ENCODE results near the gene SLC5A4.
"Not testable (repeated sequence)": the region's sequence is repeated elsewhere in the genome, so short reads cannot be mapped to it uniquely, and the experiment has no call there.

SLC5A4 gene

DNA sequence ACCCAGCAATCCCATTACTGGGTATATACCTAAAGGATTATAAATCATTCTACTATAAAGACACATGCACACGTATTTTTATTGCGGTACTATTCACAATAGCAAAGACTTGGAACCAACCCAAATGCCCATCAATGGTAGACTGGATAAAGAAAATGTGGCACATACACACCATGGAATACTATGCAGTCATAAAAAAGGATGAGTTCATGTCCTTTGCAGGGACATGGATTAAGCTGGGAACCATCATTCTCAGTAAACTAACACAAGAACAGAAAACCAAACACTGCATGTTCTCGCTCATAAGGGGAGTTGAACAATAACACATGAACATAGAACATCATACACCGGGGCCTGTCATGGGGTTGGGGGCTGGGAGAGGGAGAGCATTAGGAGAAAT is 8.5 kb upstream of the SLC5A4 start:
- not testable (repeated sequence) for H3K4me3 ChIP-seq (ENCODE audit: insufficient read depth, low read depth, low read length, poor library complexity, severe bottlenecking); H3K9me3 ChIP-seq (ENCODE audit: control insufficient read depth, low read length); H3K27ac ChIP-seq (ENCODE audit: insufficient read depth, low read length, poor library complexity, severe bottlenecking); DNase-seq; H3K36me3 ChIP-seq (ENCODE audit: control insufficient read depth, insufficient read depth, low read length); H3K27me3 ChIP-seq (replicated peaks; ENCODE audit: control insufficient read depth, insufficient read depth, low read length, poor library complexity, severe bottlenecking); H3K4me1 ChIP-seq (ENCODE audit: control insufficient read depth, insufficient read depth, low read length, poor library complexity, severe bottlenecking)

DNA sequence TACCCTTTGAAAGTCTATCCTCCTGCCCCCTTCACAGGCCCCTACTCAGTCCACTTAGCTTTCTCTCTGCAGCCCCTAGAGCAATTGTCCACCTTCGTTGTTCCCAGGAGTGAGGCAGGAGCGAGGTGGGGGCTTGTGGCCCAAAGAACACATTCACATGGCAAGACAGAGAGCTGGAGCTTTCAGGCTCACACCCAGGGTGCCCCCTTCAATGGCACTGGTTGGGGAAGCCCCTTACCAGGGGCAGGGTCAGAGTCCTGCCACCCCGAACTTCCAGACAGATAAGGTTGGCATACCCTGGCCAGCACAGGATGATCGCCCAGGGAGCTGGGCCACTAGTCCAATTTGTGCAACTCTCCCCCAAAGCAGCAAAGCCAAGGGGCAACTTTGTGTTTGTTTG is 6.2 kb upstream of the SLC5A4 start:
- Histone ChIP-seq H3K9me3 (ENCODE audit: control insufficient read depth, low read length) (no peaks in the 10 kb centered on the region), H3K27me3 (replicated peaks; ENCODE audit: control insufficient read depth, insufficient read depth, low read length, poor library complexity, severe bottlenecking) (no peaks in the 10 kb centered on the region), H3K4me1 (ENCODE audit: control insufficient read depth, insufficient read depth, low read length, poor library complexity, severe bottlenecking) (no peaks in the 10 kb centered on the region), H3K27ac (ENCODE audit: insufficient read depth, low read length, poor library complexity, severe bottlenecking) (no peak overlapping the region), H3K4me3 (ENCODE audit: insufficient read depth, low read depth, low read length, poor library complexity, severe bottlenecking) (no peak overlapping the region), H3K36me3 (ENCODE audit: control insufficient read depth, insufficient read depth, low read length) (no peaks in the 10 kb centered on the region)
- no peak for DNase-seq

DNA sequence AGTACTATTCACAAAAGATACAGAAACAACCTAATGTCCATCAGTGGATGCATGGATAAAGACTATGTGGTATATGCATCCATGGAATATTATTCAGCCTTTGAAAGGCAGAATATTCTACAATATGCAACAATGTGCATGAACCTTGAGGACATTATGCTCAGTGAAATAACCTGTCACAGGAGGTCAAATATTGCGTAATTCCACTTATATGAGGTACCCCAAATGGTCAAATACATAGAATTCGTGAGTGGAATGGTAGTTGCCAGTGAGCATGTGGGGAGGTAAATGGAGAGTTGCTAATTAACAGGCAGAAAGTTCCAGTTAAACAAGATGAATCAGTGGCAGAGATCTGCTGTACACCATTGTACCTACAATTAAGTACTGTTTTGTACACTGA is 3.6 kb upstream of the SLC5A4 start:
- Histone ChIP-seq H3K27ac (ENCODE audit: insufficient read depth, low read length, poor library complexity, severe bottlenecking) (no peak overlapping the region), H3K9me3 (ENCODE audit: control insufficient read depth, low read length) (no peaks in the 10 kb centered on the region), H3K36me3 (ENCODE audit: control insufficient read depth, insufficient read depth, low read length) (no peaks in the 10 kb centered on the region), H3K4me1 (ENCODE audit: control insufficient read depth, insufficient read depth, low read length, poor library complexity, severe bottlenecking) (no peaks in the 10 kb centered on the region), H3K4me3 (ENCODE audit: insufficient read depth, low read depth, low read length, poor library complexity, severe bottlenecking) (no peak overlapping the region), H3K27me3 (replicated peaks; ENCODE audit: control insufficient read depth, insufficient read depth, low read length, poor library complexity, severe bottlenecking) (no peaks in the 10 kb centered on the region)
- DNase-seq: no peak

DNA sequence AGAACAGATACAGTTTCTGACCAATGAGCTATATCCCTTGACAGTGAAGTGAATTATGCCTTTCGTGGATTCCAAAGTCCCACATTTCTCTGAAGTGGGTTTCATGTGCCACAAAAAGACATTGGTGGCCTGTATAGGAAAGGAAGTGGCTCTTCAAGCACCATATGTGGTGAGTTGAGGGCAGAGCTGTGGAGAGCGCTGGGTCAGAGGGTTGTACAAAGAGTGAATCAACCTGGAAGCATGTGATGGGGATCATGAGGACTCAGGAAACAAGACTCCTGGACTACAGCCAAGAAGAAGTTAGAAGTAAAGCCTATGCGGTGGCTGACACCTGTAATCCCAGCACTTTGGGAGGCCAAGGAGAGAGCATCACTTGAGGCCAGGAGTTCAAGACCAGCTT is 579 bp upstream of the SLC5A4 start:
- DNase-seq: no peak
- H3K4me3 ChIP-seq (ENCODE audit: insufficient read depth, low read depth, low read length, poor library complexity, severe bottlenecking): no peak overlapping the region
- H3K4me1 ChIP-seq (ENCODE audit: control insufficient read depth, insufficient read depth, low read length, poor library complexity, severe bottlenecking): no peaks in the 10 kb centered on the region
- no peaks in the 10 kb centered on the region for H3K36me3 ChIP-seq (ENCODE audit: control insufficient read depth, insufficient read depth, low read length)
- no peaks in the 10 kb centered on the region for H3K9me3 ChIP-seq (ENCODE audit: control insufficient read depth, low read length)
- no peaks in the 10 kb centered on the region for H3K27me3 ChIP-seq (replicated peaks; ENCODE audit: control insufficient read depth, insufficient read depth, low read length, poor library complexity, severe bottlenecking)
- no peak overlapping the region for H3K27ac ChIP-seq (ENCODE audit: insufficient read depth, low read length, poor library complexity, severe bottlenecking)

- no peak for DNase-seq
- no peaks in the 10 kb centered on the region for H3K9me3 ChIP-seq (ENCODE audit: control insufficient read depth, low read length)
- H3K4me3 ChIP-seq (ENCODE audit: insufficient read depth, low read depth, low read length, poor library complexity, severe bottlenecking): no peak overlapping the region
- H3K4me1 ChIP-seq (ENCODE audit: control insufficient read depth, insufficient read depth, low read length, poor library complexity, severe bottlenecking): no peaks in the 10 kb centered on the region
- H3K27ac ChIP-seq (ENCODE audit: insufficient read depth, low read length, poor library complexity, severe bottlenecking): no peak overlapping the region
- H3K27me3 ChIP-seq (replicated peaks; ENCODE audit: control insufficient read depth, insufficient read depth, low read length, poor library complexity, severe bottlenecking): no peaks in the 10 kb centered on the region
- no peaks in the 10 kb centered on the region for H3K36me3 ChIP-seq (ENCODE audit: control insufficient read depth, insufficient read depth, low read length)
Measured at GRCh38 chr22:32249231-32249630, 5.9 kb downstream of the SLC5A4 start.

- DNase-seq: no peak
Measured at GRCh38 chr22:32248276-32248675, 6.9 kb downstream of the SLC5A4 start.

DNA sequence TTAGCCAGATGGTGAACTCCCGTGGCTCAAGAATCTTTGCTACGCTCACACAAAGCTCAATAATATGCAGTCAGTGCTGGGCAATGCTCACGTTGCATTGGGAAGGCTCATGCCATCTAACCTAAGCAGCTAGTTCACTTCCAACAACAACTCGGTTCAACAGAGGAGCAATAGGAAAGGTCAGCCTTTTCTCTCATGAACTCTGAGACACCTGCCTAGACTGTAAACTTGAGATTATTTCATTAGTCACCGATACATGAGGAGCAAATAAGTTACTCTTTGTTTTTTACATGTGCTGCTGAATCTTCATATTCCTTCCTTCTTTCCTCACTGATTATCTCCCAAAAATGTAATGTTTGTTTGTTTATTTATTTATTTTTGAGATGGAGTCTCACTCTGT is 9.0 kb downstream of the SLC5A4 start:
- Histone ChIP-seq H3K27me3 (replicated peaks; ENCODE audit: control insufficient read depth, insufficient read depth, low read length, poor library complexity, severe bottlenecking) (no peaks in the 10 kb centered on the region), H3K4me1 (ENCODE audit: control insufficient read depth, insufficient read depth, low read length, poor library complexity, severe bottlenecking) (no peaks in the 10 kb centered on the region), H3K36me3 (ENCODE audit: control insufficient read depth, insufficient read depth, low read length) (no peaks in the 10 kb centered on the region), H3K27ac (ENCODE audit: insufficient read depth, low read length, poor library complexity, severe bottlenecking) (no peak overlapping the region), H3K9me3 (ENCODE audit: control insufficient read depth, low read length) (no peaks in the 10 kb centered on the region), H3K4me3 (ENCODE audit: insufficient read depth, low read depth, low read length, poor library complexity, severe bottlenecking) (no peak overlapping the region)
- DNase-seq: no peak

More at GRCh38 chr22:32248276-32248675, 6.9 kb downstream of the SLC5A4 start:
- Histone ChIP-seq H3K27me3 (replicated peaks; ENCODE audit: control insufficient read depth, insufficient read depth, low read length, poor library complexity, severe bottlenecking) (no peaks in the 10 kb centered on the region), H3K9me3 (ENCODE audit: control insufficient read depth, low read length) (no peaks in the 10 kb centered on the region), H3K27ac (ENCODE audit: insufficient read depth, low read length, poor library complexity, severe bottlenecking) (no peak overlapping the region), H3K4me3 (ENCODE audit: insufficient read depth, low read depth, low read length, poor library complexity, severe bottlenecking) (no peak overlapping the region), H3K4me1 (ENCODE audit: control insufficient read depth, insufficient read depth, low read length, poor library complexity, severe bottlenecking) (no peaks in the 10 kb centered on the region), H3K36me3 (ENCODE audit: control insufficient read depth, insufficient read depth, low read length) (no peaks in the 10 kb centered on the region)

- no peaks in the 10 kb centered on the region for H3K36me3 ChIP-seq (ENCODE audit: control insufficient read depth, insufficient read depth, low read length)
- no peaks in the 10 kb centered on the region for H3K27me3 ChIP-seq (replicated peaks; ENCODE audit: control insufficient read depth, insufficient read depth, low read length, poor library complexity, severe bottlenecking)
- H3K4me3 ChIP-seq (ENCODE audit: insufficient read depth, low read depth, low read length, poor library complexity, severe bottlenecking): no peak overlapping the region
- no peaks in the 10 kb centered on the region for H3K9me3 ChIP-seq (ENCODE audit: control insufficient read depth, low read length)
- no peaks in the 10 kb centered on the region for H3K4me1 ChIP-seq (ENCODE audit: control insufficient read depth, insufficient read depth, low read length, poor library complexity, severe bottlenecking)
- H3K27ac ChIP-seq (ENCODE audit: insufficient read depth, low read length, poor library complexity, severe bottlenecking): no peak overlapping the region
- DNase-seq: no peak
Measured at GRCh38 chr22:32245042-32245441, 10.1 kb downstream of the SLC5A4 start.

DNA sequence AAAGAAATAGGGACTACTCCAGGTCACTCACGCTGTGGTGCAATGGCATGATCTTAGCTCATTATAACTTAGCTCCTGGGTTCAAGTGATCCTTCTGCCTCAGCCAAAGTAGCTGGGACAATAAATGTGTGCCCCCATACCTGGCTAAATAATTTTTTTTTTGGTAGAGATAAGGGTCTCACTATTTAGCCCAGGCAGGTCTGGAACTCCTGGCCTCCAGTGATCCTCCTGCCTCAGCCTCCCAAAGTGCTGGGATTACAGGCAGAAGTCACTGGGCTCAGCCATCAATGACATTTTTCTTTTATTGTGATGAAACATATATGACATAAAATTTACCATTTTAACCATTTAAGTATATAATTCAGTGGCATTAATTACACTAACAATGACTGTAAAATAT is 10.6 kb downstream of the SLC5A4 start:
- H3K36me3 ChIP-seq (ENCODE audit: control insufficient read depth, insufficient read depth, low read length): no peaks in the 10 kb centered on the region
- no peak overlapping the region for H3K27ac ChIP-seq (ENCODE audit: insufficient read depth, low read length, poor library complexity, severe bottlenecking)
- DNase-seq: no peak
- no peaks in the 10 kb centered on the region for H3K9me3 ChIP-seq (ENCODE audit: control insufficient read depth, low read length)
- H3K4me1 ChIP-seq (ENCODE audit: control insufficient read depth, insufficient read depth, low read length, poor library complexity, severe bottlenecking): no peaks in the 10 kb centered on the region
- no peak overlapping the region for H3K4me3 ChIP-seq (ENCODE audit: insufficient read depth, low read depth, low read length, poor library complexity, severe bottlenecking)
- H3K27me3 ChIP-seq (replicated peaks; ENCODE audit: control insufficient read depth, insufficient read depth, low read length, poor library complexity, severe bottlenecking): no peaks in the 10 kb centered on the region

- H3K27me3 ChIP-seq (replicated peaks; ENCODE audit: control insufficient read depth, insufficient read depth, low read length, poor library complexity, severe bottlenecking): no peaks in the 10 kb centered on the region
- no peak overlapping the region for H3K4me3 ChIP-seq (ENCODE audit: insufficient read depth, low read depth, low read length, poor library complexity, severe bottlenecking)
- no peaks in the 10 kb centered on the region for H3K4me1 ChIP-seq (ENCODE audit: control insufficient read depth, insufficient read depth, low read length, poor library complexity, severe bottlenecking)
- no peaks in the 10 kb centered on the region for H3K9me3 ChIP-seq (ENCODE audit: control insufficient read depth, low read length)
- H3K36me3 ChIP-seq (ENCODE audit: control insufficient read depth, insufficient read depth, low read length): no peaks in the 10 kb centered on the region
- DNase-seq: no peak
- no peak overlapping the region for H3K27ac ChIP-seq (ENCODE audit: insufficient read depth, low read length, poor library complexity, severe bottlenecking)
Measured at GRCh38 chr22:32240461-32240860, 14.7 kb downstream of the SLC5A4 start.

- no peak overlapping the region for H3K4me3 ChIP-seq (ENCODE audit: insufficient read depth, low read depth, low read length, poor library complexity, severe bottlenecking)
- no peaks in the 10 kb centered on the region for H3K36me3 ChIP-seq (ENCODE audit: control insufficient read depth, insufficient read depth, low read length)
- no peaks in the 10 kb centered on the region for H3K27me3 ChIP-seq (replicated peaks; ENCODE audit: control insufficient read depth, insufficient read depth, low read length, poor library complexity, severe bottlenecking)
- H3K9me3 ChIP-seq (ENCODE audit: control insufficient read depth, low read length): no peaks in the 10 kb centered on the region
- no peaks in the 10 kb centered on the region for H3K4me1 ChIP-seq (ENCODE audit: control insufficient read depth, insufficient read depth, low read length, poor library complexity, severe bottlenecking)
- H3K27ac ChIP-seq (ENCODE audit: insufficient read depth, low read length, poor library complexity, severe bottlenecking): no peak overlapping the region
- DNase-seq: no peak
Measured at GRCh38 chr22:32237906-32238305, 17.2 kb downstream of the SLC5A4 start.

Measured in effector memory CD4-positive, alpha-beta T cell (primary cell).